IPS-11a (cell line): Measurements from ENCODE around the gene POU5F1.
"Not testable (repeated sequence)": the region's sequence is repeated elsewhere in the genome, so short reads cannot be mapped to it uniquely, and the experiment has no call there.

Source experiments
- H3K4me3 ChIP-seq: one replicate; pipeline ENCODE4 v1.5.1; 2013; ENCODE audit warnings: low read depth, low read length, control low read depth

POU5F1 gene

GRCh38 chr6:31169123-31169857 is 1.2 kb downstream of the POU5F1 start:
- H3K4me3 ChIP-seq = peak overlapping the region; percentile 77

GRCh38 chr6:31168606-31169005 is 1.9 kb downstream of the POU5F1 start:
- peak overlapping the region; percentile 77 for H3K4me3 ChIP-seq

- no peak overlapping the region for H3K4me3 ChIP-seq
Measured at GRCh38 chr6:31165986-31166385, 4.5 kb downstream of the POU5F1 start.

GRCh38 chr6:31165064-31165832 is 5.2 kb downstream of the POU5F1 start:
- H3K4me3 ChIP-seq = not testable (repeated sequence)

- H3K4me3 ChIP-seq = not testable (repeated sequence)
Measured at GRCh38 chr6:31164475-31165063, 5.9 kb downstream of the POU5F1 start.

GRCh38 chr6:31163922-31164321 is 6.6 kb downstream of the POU5F1 start:
- H3K4me3 ChIP-seq = no peak overlapping the region

- no peak overlapping the region for H3K4me3 ChIP-seq
Measured at GRCh38 chr6:31162463-31163165, 7.9 kb downstream of the POU5F1 start.

GRCh38 chr6:31161216-31162126 is 9.0 kb downstream of the POU5F1 start:
- H3K4me3 ChIP-seq = no peak overlapping the region

GRCh38 chr6:31158863-31159855 is 11.3 kb downstream of the POU5F1 start:
- H3K4me3 ChIP-seq = peak overlapping the region; percentile 66

GRCh38 chr6:31158140-31158862 is 12.2 kb downstream of the POU5F1 start, which contains the start of gene TCF19:
Gene TCF19 (plus strand): TSS chr6:31158589. CDS start chr6:31159470, 881 bp downstream.
- peak within 1 kb of the TSS; percentile 66 for H3K4me3 ChIP-seq

- peak within 1 kb of the TSS; percentile 66 for H3K4me3 ChIP-seq
Measured at GRCh38 chr6:31157513-31158139, 12.9 kb downstream of the POU5F1 start, which contains the start of gene CCHCR1. Gene CCHCR1 (minus strand): TSS chr6:31157802. CDS start chr6:31157600, 202 bp downstream.

- no peak overlapping the region for H3K4me3 ChIP-seq
Measured at GRCh38 chr6:31156641-31157040, 13.8 kb downstream of the POU5F1 start.

- no peak overlapping the region for H3K4me3 ChIP-seq
Measured at GRCh38 chr6:31154436-31154835, 16.0 kb downstream of the POU5F1 start.

GRCh38 chr6:31152781-31153180 is 17.7 kb downstream of the POU5F1 start:
- H3K4me3 ChIP-seq = no peak overlapping the region

GRCh38 chr6:31149827-31150447 is 20.5 kb downstream of the POU5F1 start:
- no peak overlapping the region for H3K4me3 ChIP-seq

- H3K4me3 ChIP-seq = no peak overlapping the region
Measured at GRCh38 chr6:31145386-31145785, 25.1 kb downstream of the POU5F1 start.

- no peak overlapping the region for H3K4me3 ChIP-seq
Measured at GRCh38 chr6:31144970-31145340, 25.5 kb downstream of the POU5F1 start.
